ENCODE data around the gene RNLS. TPM values are rescaled to one million over a fixed set of nuclear protein-coding genes. Genes with fewer than 3 reads are reported as not detected.

Gene RNLS
- total RNA-seq, 1 donor from 2014 or later: 7.0 TPM

DNA sequence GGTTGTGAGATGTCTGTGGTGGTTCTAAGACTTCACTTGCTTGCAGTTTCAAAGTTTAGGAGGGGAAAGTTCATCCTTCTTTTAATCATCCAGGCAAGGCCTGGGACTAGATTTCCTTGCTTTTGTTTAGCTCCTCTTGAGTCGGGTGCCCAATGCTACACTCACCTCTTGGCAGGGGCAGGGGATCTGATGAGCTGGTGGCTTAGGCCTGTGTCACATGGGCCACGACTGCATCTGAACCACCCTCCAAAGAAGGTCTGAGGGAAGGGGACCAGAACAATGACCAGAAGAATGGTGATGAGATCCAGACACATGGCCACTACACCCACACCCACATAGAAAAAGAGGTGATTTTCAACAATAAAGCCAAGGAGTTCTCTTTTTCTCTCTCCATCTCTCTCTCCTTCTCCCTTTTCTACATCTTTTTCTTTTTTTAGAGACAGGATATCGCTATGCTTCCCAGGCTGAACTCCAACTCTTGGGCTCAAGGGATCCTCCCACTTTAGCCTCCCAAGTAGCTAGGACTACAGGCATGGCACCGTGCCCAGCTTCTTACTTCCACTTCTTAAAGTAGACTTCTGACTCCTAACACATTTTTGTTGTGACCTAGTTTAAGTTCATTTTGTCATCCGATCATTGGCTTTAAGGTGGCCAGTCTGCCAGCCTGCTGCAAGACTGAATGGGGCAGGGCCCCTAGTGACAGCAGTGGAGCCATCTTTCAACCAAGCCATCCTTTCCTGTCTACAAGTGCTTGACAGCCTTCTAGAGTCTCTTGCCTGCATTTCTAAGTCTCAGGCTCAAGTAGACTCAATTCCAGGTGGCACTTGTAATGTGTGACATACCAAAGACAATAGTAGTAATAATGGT is 350.9 kb downstream of the RNLS start:
- H3K27me3 Mint-ChIP-seq: peaks cover 3% of the 10 kb centered on the region
- DNase-seq (ENCODE audit: extremely low spot score, unreplicated experiment): no peak
- peaks cover 10% of the 10 kb centered on the region for H3K9me3 Mint-ChIP-seq
- H3K4me1 Mint-ChIP-seq (ENCODE audit: unreplicated experiment): peaks cover 34% of the 10 kb centered on the region
- H3K4me3 Mint-ChIP-seq: no peak overlapping the region
- peaks cover 4% of the 10 kb centered on the region for H3K36me3 Mint-ChIP-seq
- H3K27ac Mint-ChIP-seq: peak overlapping the region; percentile 19
- TF ChIP-seq CTCF (conservative IDR thresholded peaks at IDR 0.05): no peak

- Mint-ChIP-seq H3K4me1 (ENCODE audit: unreplicated experiment) (peaks cover 45% of the 10 kb centered on the region), H3K27me3 (peaks cover 3% of the 10 kb centered on the region), H3K9me3 (peaks cover 10% of the 10 kb centered on the region), H3K27ac (no peak overlapping the region), H3K36me3 (peaks cover 4% of the 10 kb centered on the region), H3K4me3 (no peak overlapping the region)
- DNase-seq (ENCODE audit: extremely low spot score, unreplicated experiment): no peak
- TF ChIP-seq CTCF (conservative IDR thresholded peaks at IDR 0.05): no peak
Measured at GRCh38 chr10:88230251-88230650, 352.9 kb downstream of the RNLS start.

DNA sequence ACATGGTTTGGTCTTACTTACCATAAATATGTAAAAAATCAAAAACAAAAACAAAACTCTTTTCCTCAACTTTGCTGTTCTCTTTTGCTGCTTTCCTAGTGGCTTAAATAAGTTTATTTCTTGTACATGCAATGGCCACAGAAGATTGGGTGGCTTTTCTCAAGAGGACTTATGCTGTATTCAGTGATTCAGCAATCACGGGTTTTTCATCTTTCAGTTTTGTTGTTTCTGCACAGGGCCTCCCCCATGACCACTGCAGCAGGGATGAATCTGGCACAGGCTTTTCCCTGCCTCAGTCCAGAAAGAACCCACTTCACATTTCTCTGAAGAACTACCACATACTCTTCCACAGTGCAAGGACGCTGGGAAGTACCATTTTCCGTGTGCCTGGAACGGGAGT is 355.0 kb downstream of the RNLS start:
- Mint-ChIP-seq H3K36me3 (peaks cover 4% of the 10 kb centered on the region), H3K4me3 (no peak overlapping the region), H3K27me3 (peaks cover 3% of the 10 kb centered on the region), H3K4me1 (ENCODE audit: unreplicated experiment) (peaks cover 37% of the 10 kb centered on the region), H3K27ac (no peak overlapping the region), H3K9me3 (peaks cover 10% of the 10 kb centered on the region)
- DNase-seq (ENCODE audit: extremely low spot score, unreplicated experiment): no peak
- no peak for TF ChIP-seq CTCF (conservative IDR thresholded peaks at IDR 0.05)

GRCh38 chr10:88227342-88228018 is 355.6 kb downstream of the RNLS start:
- Mint-ChIP-seq H3K4me1 (ENCODE audit: unreplicated experiment) (peaks cover 38% of the 10 kb centered on the region), H3K36me3 (peaks cover 4% of the 10 kb centered on the region), H3K9me3 (peaks cover 9% of the 10 kb centered on the region), H3K27me3 (peaks cover 3% of the 10 kb centered on the region), H3K27ac (no peak overlapping the region), H3K4me3 (peak overlapping the region; percentile 20)
- no peak for TF ChIP-seq CTCF (conservative IDR thresholded peaks at IDR 0.05)
- no peak for DNase-seq (ENCODE audit: extremely low spot score, unreplicated experiment)

GRCh38 chr10:88226891-88227290 is 356.2 kb downstream of the RNLS start:
- H3K27me3 Mint-ChIP-seq: peaks cover 3% of the 10 kb centered on the region
- peak overlapping the region; percentile 20 for H3K4me3 Mint-ChIP-seq
- no peak for DNase-seq (ENCODE audit: extremely low spot score, unreplicated experiment)
- H3K9me3 Mint-ChIP-seq: peaks cover 5% of the 10 kb centered on the region
- H3K4me1 Mint-ChIP-seq (ENCODE audit: unreplicated experiment): peaks cover 33% of the 10 kb centered on the region
- no peak for TF ChIP-seq CTCF (conservative IDR thresholded peaks at IDR 0.05)
- peaks cover 4% of the 10 kb centered on the region for H3K36me3 Mint-ChIP-seq
- no peak overlapping the region for H3K27ac Mint-ChIP-seq

Measured in type B pancreatic cell (in vitro differentiated cells).